ENCODE measurements around the gene OR5T1.

Gene OR5T1

GRCh38 chr11:56271092-56271491, 2.9 kb upstream of the OR5T1 start:
- no peak for DNase-seq
- Histone ChIP-seq H3K9me2 (replicated peaks; ENCODE audit: insufficient read depth, low read length) (no peaks in the 10 kb centered on the region), H3K9ac (ENCODE audit: low read length) (no peak overlapping the region)

GRCh38 chr11:56292154-56292553, 18.2 kb downstream of the OR5T1 start, which contains the start of gene OR8H1:
OR8H1 (minus strand) TSS chr11:56292254; CDS start chr11:56291062, 1,192 bp downstream.
- Histone ChIP-seq H3K4me3 (ENCODE audit: low read length) (no peak within 1 kb of the TSS), H3F3A (ENCODE audit: insufficient read depth, low read length) (no peaks in the 10 kb centered on the region), H2AFZ (ENCODE audit: low read length) (no peak within 1 kb of the TSS), H3K9ac (ENCODE audit: low read length) (no peak within 1 kb of the TSS), H3K4me1 (ENCODE audit: low read length) (no peaks in the 10 kb centered on the region), H4K20me1 (ENCODE audit: insufficient read depth, low read length) (no peaks in the 10 kb centered on the region), H3K27me3 (replicated peaks; ENCODE audit: insufficient read depth, low read length) (no peaks in the 10 kb centered on the region), H3K9me3 (replicated peaks; ENCODE audit: insufficient read depth, low read length) (no peaks in the 10 kb centered on the region), H3K9me2 (replicated peaks; ENCODE audit: insufficient read depth, low read length) (no peaks in the 10 kb centered on the region; the same call in 1 of the 2 replicates), H3K79me2 (ENCODE audit: low read length) (no peaks in the 10 kb centered on the region), H3K4me2 (ENCODE audit: low read depth, low read length) (no peak within 1 kb of the TSS), H3K36me3 (replicated peaks; ENCODE audit: insufficient read depth, low read length) (no peaks in the 10 kb centered on the region), H3K27ac (ENCODE audit: low read length) (no peak within 1 kb of the TSS)
- TF ChIP-seq EZH2phosphoT487 (IDR thresholded peaks at IDR 0.05; ENCODE audit: low read length) (no peak), CTCF (IDR thresholded peaks at IDR 0.05; ENCODE audit: low read length) (no peak), EZH2 (optimal IDR thresholded peaks at IDR 0.05; ENCODE audit: low read depth, low read length) (no peak)
- no peak for DNase-seq

More at GRCh38 chr11:56271092-56271491, 2.9 kb upstream of the OR5T1 start:
- Histone ChIP-seq H3K79me2 (ENCODE audit: low read length) (no peaks in the 10 kb centered on the region), H3K27me3 (replicated peaks; ENCODE audit: insufficient read depth, low read length) (no peaks in the 10 kb centered on the region), H2AFZ (ENCODE audit: low read length) (no peak overlapping the region), H3K4me3 (ENCODE audit: low read length) (no peak overlapping the region), H3K4me1 (ENCODE audit: low read length) (no peaks in the 10 kb centered on the region), H3F3A (ENCODE audit: insufficient read depth, low read length) (no peaks in the 10 kb centered on the region), H3K27ac (ENCODE audit: low read length) (no peak overlapping the region), H4K20me1 (ENCODE audit: insufficient read depth, low read length) (no peaks in the 10 kb centered on the region), H3K36me3 (replicated peaks; ENCODE audit: insufficient read depth, low read length) (no peaks in the 10 kb centered on the region), H3K4me2 (ENCODE audit: low read depth, low read length) (no peak overlapping the region), H3K9me3 (replicated peaks; ENCODE audit: insufficient read depth, low read length) (no peaks in the 10 kb centered on the region)
- TF ChIP-seq EZH2phosphoT487 (IDR thresholded peaks at IDR 0.05; ENCODE audit: low read length) (no peak), CTCF (IDR thresholded peaks at IDR 0.05; ENCODE audit: low read length) (no peak), EZH2 (optimal IDR thresholded peaks at IDR 0.05; ENCODE audit: low read depth, low read length) (no peak)

- Histone ChIP-seq H3K4me1 (ENCODE audit: low read length) (no peaks in the 10 kb centered on the region), H3F3A (ENCODE audit: insufficient read depth, low read length) (no peaks in the 10 kb centered on the region), H4K20me1 (ENCODE audit: insufficient read depth, low read length) (no peaks in the 10 kb centered on the region), H3K4me2 (ENCODE audit: low read depth, low read length) (no peak overlapping the region), H3K4me3 (ENCODE audit: low read length) (no peak overlapping the region), H3K9me2 (replicated peaks; ENCODE audit: insufficient read depth, low read length) (no peaks in the 10 kb centered on the region), H3K36me3 (replicated peaks; ENCODE audit: insufficient read depth, low read length) (no peaks in the 10 kb centered on the region), H3K27ac (ENCODE audit: low read length) (no peak overlapping the region), H3K9ac (ENCODE audit: low read length) (no peak overlapping the region), H2AFZ (ENCODE audit: low read length) (no peak overlapping the region), H3K9me3 (replicated peaks; ENCODE audit: insufficient read depth, low read length) (no peaks in the 10 kb centered on the region), H3K27me3 (replicated peaks; ENCODE audit: insufficient read depth, low read length) (no peaks in the 10 kb centered on the region), H3K79me2 (ENCODE audit: low read length) (no peaks in the 10 kb centered on the region)
- no peak for DNase-seq
- TF ChIP-seq EZH2 (optimal IDR thresholded peaks at IDR 0.05; ENCODE audit: low read depth, low read length) (no peak), CTCF (IDR thresholded peaks at IDR 0.05; ENCODE audit: low read length) (no peak), EZH2phosphoT487 (IDR thresholded peaks at IDR 0.05; ENCODE audit: low read length) (no peak)
Observed at GRCh38 chr11:56296898-56297297, 22.9 kb downstream of the OR5T1 start.

Measured in MM.1S (cell line).